HUES64 (cell line): ENCODE measurements around the gene PRKAG2.

Experiments used
- H3K27ac ChIP-seq: 2 replicates; pipeline ENCODE4 v1.7.0; 2013; ENCODE audit warnings: low read depth, low read length, inconsistent platforms
- H3K27me3 ChIP-seq: 2 replicates; pipeline ENCODE4 v1.6.1; 2013; ENCODE audit warnings: mild to moderate bottlenecking, low read length; ENCODE audit not compliant: insufficient read depth
- H3K36me3 ChIP-seq: 2 replicates; pipeline ENCODE4 v1.6.1; 2013; ENCODE audit warnings: mild to moderate bottlenecking, low read length; ENCODE audit not compliant: insufficient read depth
- H3K4me1 ChIP-seq: 2 replicates; pipeline ENCODE4 v1.6.1; 2013; ENCODE audit warnings: mild to moderate bottlenecking, low read length, moderate library complexity; ENCODE audit not compliant: insufficient read depth
- H3K4me3 ChIP-seq: 2 replicates; pipeline ENCODE4 v1.5.1; 2013; ENCODE audit warnings: mild to moderate bottlenecking, low read length, moderate library complexity
- H3K9ac ChIP-seq: 2 replicates; pipeline ENCODE4 v1.6.1; 2013; ENCODE audit warnings: mild to moderate bottlenecking, low read depth, low read length
- H3K9me3 ChIP-seq: 2 replicates; pipeline ENCODE4 v1.6.1; 2013; ENCODE audit warnings: low read depth, low read length; ENCODE audit not compliant: insufficient read depth
- WGBS: fragments of 150-250, 120-280 bp; methylation state at CpG from one replicate; pipeline ENCODE4 v1.1.7; 2013; ENCODE audit warnings: missing lambda C conversion rate; 5-methylcytosine and 5-hydroxymethylcytosine counted together

The PRKAG2 gene

DNA sequence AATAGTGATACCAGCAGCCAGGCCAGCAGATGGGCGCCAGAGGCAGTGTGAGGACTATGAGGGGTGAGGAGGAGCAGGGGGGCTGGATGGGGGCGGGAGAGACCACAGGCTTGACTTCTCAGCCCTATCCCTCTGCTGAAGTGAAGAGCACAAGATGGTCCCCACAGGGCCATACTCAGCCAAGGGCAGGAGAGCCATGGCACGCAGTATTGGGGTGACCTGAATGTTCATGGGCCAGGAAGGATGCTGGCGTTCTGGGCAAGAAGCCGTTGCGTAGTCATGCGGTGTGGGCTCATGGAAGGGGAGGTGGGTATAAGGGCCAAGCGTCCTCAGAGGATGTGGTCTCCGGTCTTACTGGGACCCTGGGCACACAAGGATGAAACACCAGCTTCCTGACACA is 146.3 kb downstream of the PRKAG2 start:
- Histone ChIP-seq H3K9me3 (no peaks in the 10 kb centered on the region), H3K36me3 (no peaks in the 10 kb centered on the region), H3K27ac (no peak overlapping the region), H3K27me3 (no peaks in the 10 kb centered on the region), H3K9ac (no peak overlapping the region), H3K4me1 (peaks cover 1% of the 10 kb centered on the region; the same call in 1 of the 2 replicates), H3K4me3 (no peak overlapping the region)
- WGBS = 96% methylated on average over 9 of the region's 9 CpGs

DNA sequence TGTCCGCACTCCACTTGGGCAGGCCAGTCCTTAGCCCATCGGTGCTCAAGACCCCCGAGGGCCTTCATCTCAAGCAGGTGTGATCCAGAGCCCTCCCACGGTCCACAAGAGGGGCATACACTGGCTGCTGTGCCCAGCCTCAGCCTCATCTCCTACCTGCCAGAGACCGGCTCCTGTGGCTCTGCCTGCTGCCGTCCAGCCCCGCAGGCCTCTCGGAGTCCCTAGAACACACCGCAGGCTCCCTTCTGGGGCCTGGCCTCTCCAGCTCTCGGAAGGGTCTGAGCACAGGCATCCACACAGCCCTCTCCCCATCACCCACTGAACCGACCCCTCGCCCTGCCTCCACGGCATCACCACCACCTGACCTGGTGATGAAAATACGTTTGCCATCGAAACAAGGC is 147.4 kb downstream of the PRKAG2 start:
- Histone ChIP-seq H3K36me3 (no peaks in the 10 kb centered on the region), H3K4me1 (no peaks in the 10 kb centered on the region), H3K9me3 (no peaks in the 10 kb centered on the region), H3K4me3 (no peak overlapping the region), H3K27ac (no peak overlapping the region), H3K27me3 (no peaks in the 10 kb centered on the region), H3K9ac (no peak overlapping the region; the same call in 1 of the 2 replicates)
- WGBS = 91% methylated on average over 15 of the region's 15 CpGs

DNA sequence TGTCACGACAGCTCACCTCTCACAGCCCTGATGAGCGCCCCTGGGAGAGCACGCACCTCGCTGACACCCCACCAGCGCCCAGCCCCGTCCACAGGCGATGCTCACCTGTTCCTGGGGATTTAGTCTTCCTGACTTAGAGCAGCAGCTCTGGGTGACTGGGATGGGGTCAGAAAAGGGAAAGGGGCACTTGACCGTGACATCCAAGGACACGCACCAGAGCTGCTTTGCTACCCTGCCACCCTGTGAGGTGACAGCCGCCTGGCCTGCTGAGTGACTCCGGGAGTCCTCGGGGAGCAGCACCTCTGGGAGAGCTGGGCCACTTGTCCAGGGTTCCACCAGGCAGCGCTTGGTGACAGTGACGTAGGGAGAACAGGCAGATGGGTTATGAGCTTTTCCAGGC is 148.2 kb downstream of the PRKAG2 start:
- Histone ChIP-seq H3K27me3 (no peaks in the 10 kb centered on the region), H3K9me3 (no peaks in the 10 kb centered on the region), H3K27ac (no peak overlapping the region), H3K4me3 (no peak overlapping the region), H3K4me1 (no peaks in the 10 kb centered on the region), H3K9ac (no peak overlapping the region), H3K36me3 (no peaks in the 10 kb centered on the region)
- 95% methylated on average over 14 of the region's 14 CpGs for WGBS

DNA sequence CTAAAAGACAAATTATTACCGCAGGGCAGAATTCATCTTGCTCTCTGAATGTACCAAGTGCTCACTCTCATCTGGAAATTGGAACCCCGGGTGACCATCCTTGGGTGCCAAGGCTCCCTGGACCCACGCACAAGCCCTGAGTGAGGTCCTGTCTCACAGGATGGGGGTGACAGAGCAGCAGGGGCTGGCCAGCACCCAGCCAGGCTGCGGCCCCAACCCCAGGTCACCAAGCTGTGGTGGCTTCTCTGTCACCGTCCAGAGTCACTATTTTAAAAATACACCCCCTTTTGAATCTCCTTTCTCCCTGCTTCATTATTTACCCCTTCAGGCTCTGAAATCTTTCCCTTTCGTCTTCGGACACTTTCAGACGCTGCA is 148.6 kb downstream of the PRKAG2 start:
- H3K27me3 ChIP-seq = no peaks in the 10 kb centered on the region
- no peaks in the 10 kb centered on the region for H3K36me3 ChIP-seq
- no peaks in the 10 kb centered on the region for H3K9me3 ChIP-seq
- 93% methylated on average over 8 of the region's 8 CpGs for WGBS
- no peak overlapping the region for H3K27ac ChIP-seq
- H3K9ac ChIP-seq = no peak overlapping the region
- H3K4me1 ChIP-seq = no peaks in the 10 kb centered on the region
- no peak overlapping the region for H3K4me3 ChIP-seq

DNA sequence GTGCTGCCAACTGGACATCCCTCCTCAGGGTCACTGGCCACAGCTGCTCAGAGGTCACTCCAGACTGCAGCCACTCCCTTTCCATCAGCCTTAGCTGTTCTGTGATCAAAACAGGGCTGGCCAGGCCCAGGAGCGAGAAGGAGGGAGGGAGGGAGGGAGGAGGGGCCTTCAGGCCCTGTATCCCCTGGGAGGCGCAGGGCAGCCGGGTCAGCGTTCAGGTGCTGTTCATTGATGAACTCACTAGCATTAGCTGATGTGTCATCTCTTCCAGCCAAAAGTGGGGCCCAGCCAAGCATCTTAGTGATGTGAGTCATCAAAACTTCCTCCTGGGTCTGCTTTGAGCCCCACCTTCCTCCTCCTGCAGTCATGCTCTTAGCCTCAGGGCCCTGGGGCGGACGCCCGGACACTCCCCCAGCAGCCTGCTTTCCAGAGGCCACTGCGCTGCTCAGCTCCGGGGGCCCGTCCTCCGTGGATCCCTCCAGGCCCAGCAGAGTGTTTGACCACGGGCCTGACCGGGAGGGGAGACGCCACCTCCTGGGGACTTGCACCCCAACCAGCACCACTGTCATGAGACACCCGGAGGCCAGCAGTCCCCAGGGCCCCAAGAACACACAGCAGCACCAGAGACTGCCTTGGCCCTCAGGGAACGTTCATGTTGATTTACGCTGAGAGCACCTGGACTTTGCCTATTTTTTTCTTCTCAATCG is 149.2 kb downstream of the PRKAG2 start:
- Histone ChIP-seq H3K27ac (no peak overlapping the region), H3K4me1 (no peaks in the 10 kb centered on the region), H3K9ac (no peak overlapping the region), H3K36me3 (no peaks in the 10 kb centered on the region), H3K27me3 (no peaks in the 10 kb centered on the region), H3K4me3 (no peak overlapping the region), H3K9me3 (no peaks in the 10 kb centered on the region)
- 63% methylated on average over 18 of the region's 18 CpGs for WGBS

DNA sequence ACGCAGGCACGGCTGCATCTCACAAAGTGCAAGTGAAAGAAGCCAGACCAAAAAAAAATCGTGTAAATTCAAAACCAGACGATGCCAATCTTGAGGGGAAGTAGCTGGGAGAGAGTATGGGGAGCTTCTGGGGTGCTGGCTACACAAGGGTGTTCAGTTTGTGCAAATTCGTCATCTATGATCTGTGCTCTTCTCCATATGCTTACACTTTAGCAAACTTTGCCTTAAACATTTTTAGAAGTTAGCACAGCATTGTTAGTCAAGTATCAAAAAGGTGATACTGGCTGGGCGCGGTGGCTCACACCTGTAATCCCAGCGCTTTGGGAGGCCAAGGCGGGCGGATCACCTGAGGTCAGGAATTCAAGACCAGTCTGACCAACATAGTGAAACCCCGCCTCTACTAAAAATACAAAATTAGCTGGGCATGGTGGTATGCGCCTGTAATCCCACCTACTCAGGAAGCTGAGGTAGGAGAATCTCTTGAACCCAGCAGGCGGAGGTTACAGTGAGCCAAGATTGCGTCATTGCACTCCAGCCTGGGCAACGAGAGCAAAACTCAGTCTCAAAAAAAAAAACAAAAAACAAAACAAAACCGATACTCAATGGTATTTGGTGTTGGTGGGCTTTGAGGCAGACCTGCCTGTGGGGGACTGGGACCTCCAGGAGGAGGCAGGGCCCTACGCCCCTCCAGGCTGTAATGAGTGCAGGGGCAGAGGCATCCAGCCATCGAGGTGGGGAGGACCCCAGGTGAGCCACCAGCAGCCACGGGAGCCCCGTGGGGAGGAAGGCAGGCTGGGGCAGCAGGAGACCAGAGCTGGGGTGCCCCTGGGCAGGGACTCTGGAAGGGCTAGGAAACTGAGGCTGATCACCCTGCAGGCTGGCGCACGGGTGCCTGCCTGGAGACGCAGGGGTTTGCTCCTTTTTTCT is 150.0 kb downstream of the PRKAG2 start:
- WGBS = 87% methylated on average over 22 of the region's 23 CpGs

DNA sequence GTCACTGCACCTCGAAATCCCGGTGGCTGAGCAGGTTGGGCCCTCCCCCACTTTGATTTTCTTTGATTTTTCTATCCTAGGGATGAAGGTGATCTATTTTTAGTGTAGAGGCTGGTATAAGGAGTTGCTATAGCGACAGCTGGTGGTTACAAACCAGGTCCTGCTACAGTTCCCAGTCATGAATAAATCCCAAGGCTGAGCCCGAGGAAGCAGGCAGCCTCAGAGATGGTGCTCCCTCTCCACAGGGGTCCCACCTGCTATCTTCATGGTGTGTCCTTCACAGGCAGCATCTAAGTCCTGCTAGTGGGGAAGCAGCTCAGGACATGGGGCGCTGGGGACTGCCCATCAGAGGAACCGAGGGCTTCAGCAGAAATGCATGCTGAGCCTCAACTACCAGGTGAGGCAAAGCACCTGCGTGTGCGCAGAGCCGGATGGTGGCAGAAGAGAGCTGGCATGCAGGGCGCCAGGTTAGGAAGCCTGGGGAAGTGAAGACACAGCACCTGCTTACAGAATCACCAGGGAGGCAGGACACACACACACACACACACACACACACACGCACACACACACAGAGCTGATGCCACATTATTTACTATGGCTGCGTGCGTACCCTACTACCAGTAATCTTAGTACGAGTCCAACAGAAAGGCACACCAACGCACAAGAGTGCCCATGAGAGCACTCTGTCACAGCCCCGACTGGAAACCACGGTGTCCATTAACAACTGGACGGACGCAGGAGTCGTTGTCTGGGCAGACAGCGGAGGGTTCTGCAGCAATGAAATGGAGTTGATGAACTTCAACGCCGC is 150.9 kb downstream of the PRKAG2 start:
- H3K27me3 ChIP-seq = no peaks in the 10 kb centered on the region
- H3K27ac ChIP-seq = no peak overlapping the region
- WGBS = 91% methylated on average over 23 of the region's 23 CpGs
- no peak overlapping the region for H3K9ac ChIP-seq
- no peaks in the 10 kb centered on the region for H3K9me3 ChIP-seq
- no peaks in the 10 kb centered on the region for H3K4me1 ChIP-seq
- no peak overlapping the region for H3K4me3 ChIP-seq
- no peaks in the 10 kb centered on the region for H3K36me3 ChIP-seq

More for the DNA sequence above, 150.0 kb downstream of the PRKAG2 start:
- Histone ChIP-seq H3K36me3 (no peaks in the 10 kb centered on the region), H3K4me3 (no peak overlapping the region), H3K9me3 (no peaks in the 10 kb centered on the region), H3K4me1 (no peaks in the 10 kb centered on the region), H3K27ac (no peak overlapping the region), H3K27me3 (no peaks in the 10 kb centered on the region), H3K9ac (no peak overlapping the region)

DNA sequence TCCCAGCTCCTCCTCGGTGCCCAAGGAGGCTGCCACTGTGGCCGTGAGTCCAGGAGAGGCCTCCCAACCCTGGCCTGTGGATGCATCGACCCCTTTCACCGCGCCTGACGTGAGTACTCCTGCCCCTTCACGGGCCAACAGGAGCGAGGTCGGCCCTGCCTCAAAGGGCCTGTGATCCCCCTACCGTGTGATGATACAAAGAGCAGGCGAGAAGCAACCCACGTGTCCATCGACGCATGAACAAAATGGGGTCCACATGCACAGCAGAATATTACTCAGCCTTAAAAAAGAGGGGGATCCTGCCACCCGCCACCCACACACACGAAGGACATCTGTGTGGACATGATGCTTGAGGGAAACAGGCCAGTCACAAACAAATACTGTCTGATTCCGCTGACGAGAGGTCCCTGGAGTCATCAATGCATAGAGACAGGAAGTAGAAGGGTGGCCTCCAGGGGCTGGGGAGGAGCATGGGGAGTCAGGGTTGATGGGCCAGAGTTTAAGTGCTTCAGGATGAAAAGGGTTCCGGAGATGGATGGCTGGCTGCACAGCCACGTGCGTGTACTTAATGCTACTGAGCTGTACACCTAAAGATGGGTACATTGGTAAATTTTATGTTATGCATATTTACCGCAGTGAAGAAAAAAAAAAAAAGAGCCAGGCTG is 151.9 kb downstream of the PRKAG2 start:
- 96% methylated on average over 22 of the region's 22 CpGs for WGBS
- Histone ChIP-seq H3K27ac (no peak overlapping the region), H3K36me3 (no peaks in the 10 kb centered on the region), H3K4me3 (no peak overlapping the region), H3K9me3 (no peaks in the 10 kb centered on the region), H3K9ac (no peak overlapping the region), H3K4me1 (no peaks in the 10 kb centered on the region), H3K27me3 (no peaks in the 10 kb centered on the region)

DNA sequence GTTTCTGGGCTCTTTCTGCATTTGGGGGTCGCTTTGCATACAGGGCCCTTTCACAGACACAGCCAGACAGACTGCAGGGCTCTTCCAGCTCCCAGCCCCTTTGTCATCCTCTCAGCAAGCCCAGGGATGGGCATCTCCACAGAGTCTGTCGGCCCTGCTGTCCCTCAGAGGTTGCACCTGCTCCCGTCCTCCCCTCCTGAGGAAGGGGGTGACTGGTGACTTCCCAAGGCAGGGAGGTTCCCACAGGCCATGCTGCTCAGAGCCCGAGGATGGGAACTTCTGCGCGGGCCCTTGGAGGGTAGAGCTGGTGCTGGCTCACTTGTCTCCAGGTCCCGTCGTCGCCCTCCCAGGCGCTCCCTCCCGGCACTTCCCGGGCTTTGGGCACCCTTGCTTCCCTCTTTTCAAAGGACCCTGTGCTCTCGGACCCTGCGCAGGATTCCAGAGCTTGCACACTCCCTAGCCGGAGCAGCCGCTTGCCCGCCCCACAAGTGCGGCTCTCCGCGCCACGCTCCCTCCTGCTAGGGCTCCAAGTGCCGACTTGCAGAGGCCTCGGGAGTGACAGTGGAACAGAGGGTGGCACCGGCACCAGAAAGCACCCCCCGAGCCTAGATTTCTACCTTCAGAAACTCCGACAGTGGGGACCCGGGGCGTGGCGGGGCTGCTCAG is 152.5 kb downstream of the PRKAG2 start:
- whole genome bisulfite sequencing = 95% methylated on average over 29 of the region's 29 CpGs
- Histone ChIP-seq H3K27ac (no peak overlapping the region), H3K27me3 (no peaks in the 10 kb centered on the region), H3K36me3 (no peaks in the 10 kb centered on the region), H3K4me3 (no peak overlapping the region), H3K4me1 (no peaks in the 10 kb centered on the region), H3K9ac (no peak overlapping the region), H3K9me3 (no peaks in the 10 kb centered on the region)

DNA sequence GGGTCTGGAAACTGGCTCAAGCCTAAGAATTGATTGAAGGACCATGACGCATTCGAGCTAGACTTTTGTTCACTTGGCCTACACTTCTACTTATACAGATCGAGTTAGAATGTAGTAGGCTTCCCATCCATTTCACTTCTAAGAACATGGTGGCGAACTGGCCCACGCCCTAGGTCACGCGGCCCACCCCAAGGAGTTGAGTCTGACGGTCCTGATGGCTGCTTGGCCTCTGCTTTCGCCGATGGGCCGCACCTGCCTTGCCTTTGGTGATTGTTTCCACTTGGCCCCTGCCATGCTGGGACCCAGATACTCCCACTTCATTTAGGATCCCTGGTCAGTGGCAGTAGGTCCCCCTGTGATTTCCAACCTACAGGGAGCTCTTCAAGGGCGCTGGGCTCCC is 153.6 kb downstream of the PRKAG2 start:
- no peak overlapping the region for H3K27ac ChIP-seq
- H3K36me3 ChIP-seq = no peaks in the 10 kb centered on the region
- H3K4me3 ChIP-seq = no peak overlapping the region
- no peaks in the 10 kb centered on the region for H3K9me3 ChIP-seq
- 96% methylated on average over 12 of the region's 12 CpGs for WGBS
- no peak overlapping the region for H3K9ac ChIP-seq
- no peaks in the 10 kb centered on the region for H3K4me1 ChIP-seq
- no peaks in the 10 kb centered on the region for H3K27me3 ChIP-seq
